HAP-1 (cell line): ENCODE data around the gene PCDHGA4.
"Not testable (repeated sequence)": the region's sequence is repeated elsewhere in the genome, so short reads cannot be mapped to it uniquely, and the experiment has no call there.

Source experiments
- DNase-seq, 2 experiments: peaks; one replicate each; pipeline ENCODE4 v3.0.0-alpha.2; 2016 to 2020; ENCODE audit warnings: low spot score in 2 of 2
- H3K27me3 ChIP-seq: fragments of 250-450 bp; sonication (Bioruptor Pico); 2 replicates; pipeline ENCODE4 v1.5.1; 2020; ENCODE audit warnings: low read depth, mild to moderate bottlenecking, moderate library complexity
- H3K36me3 ChIP-seq: fragments of 250-450 bp; sonication (Bioruptor Pico); replicated peaks from 2 replicates; pipeline ENCODE4 v1.5.1; 2020; ENCODE audit warnings: mild to moderate bottlenecking
- H3K4me1 ChIP-seq: fragments of 250-450 bp; sonication (Bioruptor Pico); 2 replicates; pipeline ENCODE4 v1.5.1; 2020; ENCODE audit warnings: mild to moderate bottlenecking
- H3K4me3 ChIP-seq: fragments of 250-450 bp; sonication (Bioruptor Pico); 2 replicates; pipeline ENCODE4 v1.5.1; 2020; ENCODE audit warnings: mild to moderate bottlenecking, moderate library complexity
- H3K9me3 ChIP-seq: fragments of 250-450 bp; sonication (Bioruptor Pico); 2 replicates; pipeline ENCODE4 v1.5.1; 2020; ENCODE audit warnings: mild to moderate bottlenecking, moderate library complexity
- in situ Hi-C: fragments of 300-500 bp; cut with MboI; formaldehyde crosslinking; loops from 3 replicates; pipeline ENCODE4 v1.14.3; 2020; ENCODE audit warnings: low sequenced_read_pairs, inconsistent platforms, mixed read lengths

PCDHGA4 gene

GRCh38 chr5:141359790-141360426 is 5.1 kb downstream of the PCDHGA4 start, which contains the start of gene PCDHGB2:
TSS of gene PCDHGB2 (plus strand) at chr5:141359994. CDS start at chr5:141360136, 142 bp downstream.
- Histone ChIP-seq H3K4me1 (no peaks in the 10 kb centered on the region), H3K9me3 (0 out of 2 replicates have a peak, but pooled peaks cover 3% of the 10 kb centered on the region), H3K36me3 (no peaks in the 10 kb centered on the region), H3K27me3 (no peaks in the 10 kb centered on the region), H3K4me3 (no peak within 1 kb of the TSS)
- in situ Hi-C loops = loop anchor here (10.0 kb wide), 1 partner anchor 205 kb away; no protein-coding TSS in a partner anchor
- DNase-seq = peak; percentile 27 to 29

GRCh38 chr5:141360685-141361084 is 5.9 kb downstream of the PCDHGA4 start:
- in situ Hi-C loops = no loop called here
- Histone ChIP-seq H3K27me3 (no peaks in the 10 kb centered on the region), H3K36me3 (no peaks in the 10 kb centered on the region), H3K4me1 (no peaks in the 10 kb centered on the region), H3K4me3 (no peak overlapping the region), H3K9me3 (0 out of 2 replicates have a peak, but pooled peaks cover 3% of the 10 kb centered on the region)
- DNase-seq = no peak

- in situ Hi-C loops = no loop called here
- H3K4me3 ChIP-seq = no peak overlapping the region
- no peaks in the 10 kb centered on the region for H3K27me3 ChIP-seq
- H3K36me3 ChIP-seq = no peaks in the 10 kb centered on the region
- H3K9me3 ChIP-seq = 0 out of 2 replicates have a peak, but pooled peaks cover 3% of the 10 kb centered on the region
- DNase-seq = no peak
- H3K4me1 ChIP-seq = no peaks in the 10 kb centered on the region
Observed at GRCh38 chr5:141362719-141363118, 7.9 kb downstream of the PCDHGA4 start.

- in situ Hi-C loops = no loop called here
- Histone ChIP-seq H3K9me3 (0 out of 2 replicates have a peak, but pooled peaks cover 3% of the 10 kb centered on the region), H3K4me1 (no peaks in the 10 kb centered on the region), H3K36me3 (no peaks in the 10 kb centered on the region), H3K4me3 (no peak within 1 kb of the TSS), H3K27me3 (no peaks in the 10 kb centered on the region)
- no peak for DNase-seq
Observed at GRCh38 chr5:141363952-141364660, 9.3 kb downstream of the PCDHGA4 start, which contains the start of gene PCDHGA5. TSS of gene PCDHGA5 (plus strand) at chr5:141364162. CDS start at chr5:141364331, 169 bp downstream.

- no peaks in the 10 kb centered on the region for H3K36me3 ChIP-seq
- no peak overlapping the region for H3K4me3 ChIP-seq
- no peak for DNase-seq
- 0 out of 2 replicates have a peak, but pooled peaks cover 3% of the 10 kb centered on the region for H3K9me3 ChIP-seq
- in situ Hi-C loops = no loop called here
- H3K27me3 ChIP-seq = no peaks in the 10 kb centered on the region; the same call in 1 of the 2 replicates
- H3K4me1 ChIP-seq = no peaks in the 10 kb centered on the region
Observed at GRCh38 chr5:141366016-141366896, 11.4 kb downstream of the PCDHGA4 start.

- in situ Hi-C loops = no loop called here
- Histone ChIP-seq H3K4me1 (no peaks in the 10 kb centered on the region), H3K36me3 (no peaks in the 10 kb centered on the region), H3K4me3 (no peak within 1 kb of the TSS), H3K9me3 (no peaks in the 10 kb centered on the region), H3K27me3 (no peaks in the 10 kb centered on the region; the same call in 1 of the 2 replicates)
- DNase-seq = no peak
Observed at GRCh38 chr5:141369994-141370848, 15.4 kb downstream of the PCDHGA4 start, which contains the start of gene PCDHGB3. TSS of gene PCDHGB3 (plus strand) at chr5:141370242. CDS start at chr5:141370395, 153 bp downstream.

- no peaks in the 10 kb centered on the region; the same call in 1 of the 2 replicates for H3K27me3 ChIP-seq
- H3K9me3 ChIP-seq = no peaks in the 10 kb centered on the region
- H3K36me3 ChIP-seq = no peaks in the 10 kb centered on the region
- H3K4me1 ChIP-seq = no peaks in the 10 kb centered on the region
- in situ Hi-C loops = no loop called here
- no peak for DNase-seq
- no peak overlapping the region for H3K4me3 ChIP-seq
Observed at GRCh38 chr5:141371572-141372475, 17.0 kb downstream of the PCDHGA4 start.

- H3K27me3 ChIP-seq = no peaks in the 10 kb centered on the region; the same call in 1 of the 2 replicates
- H3K4me3 ChIP-seq = no peak within 1 kb of the TSS
- H3K4me1 ChIP-seq = no peaks in the 10 kb centered on the region
- H3K36me3 ChIP-seq = no peaks in the 10 kb centered on the region
- no peak for DNase-seq
- no peaks in the 10 kb centered on the region for H3K9me3 ChIP-seq
- in situ Hi-C loops = no loop called here
Observed at GRCh38 chr5:141373673-141374317, 19.0 kb downstream of the PCDHGA4 start, which contains the start of gene PCDHGA6. TSS of gene PCDHGA6 (plus strand) at chr5:141373891. CDS start at chr5:141374084, 193 bp downstream.

GRCh38 chr5:141374627-141375026 is 19.8 kb downstream of the PCDHGA4 start:
- DNase-seq = no peak
- H3K27me3 ChIP-seq = no peaks in the 10 kb centered on the region; the same call in 1 of the 2 replicates
- H3K4me3 ChIP-seq = no peak overlapping the region
- H3K4me1 ChIP-seq = no peaks in the 10 kb centered on the region
- no peaks in the 10 kb centered on the region for H3K9me3 ChIP-seq
- no peaks in the 10 kb centered on the region for H3K36me3 ChIP-seq
- in situ Hi-C loops = no loop called here

GRCh38 chr5:141375444-141376155 is 20.8 kb downstream of the PCDHGA4 start:
- H3K27me3 ChIP-seq, in situ Hi-C loops, H3K9me3 ChIP-seq, H3K36me3 ChIP-seq, H3K4me3 ChIP-seq, H3K4me1 ChIP-seq: not testable (repeated sequence)
- peak in 1 of 2 experiments; percentile 24 for DNase-seq
